ENCODE measurements around the gene SNED1.

- TF ChIP-seq CTCF (IDR thresholded peaks at IDR 0.05) = no peak
- TF ChIP-seq FOXJ3 (CRISPR knock-in tag; IDR thresholded peaks at IDR 0.05; ENCODE audit: borderline replicate concordance) = no peak
These were observed 1.1 kb upstream of the SNED1 start for GRCh38 chr2:240997141-240997855.
